ENCODE measurements around the gene LRRC28. TPM values are rescaled to one million over a fixed set of nuclear protein-coding genes. Genes with fewer than 3 reads are reported as not detected.

The LRRC28 gene
- total and polyA plus RNA-seq, 9 of the 15 experiments (the other 6 are each of a cell fraction or from before 2014, with no cell fraction given): 5.5 to 17.4 (median 7.9) TPM

DNA sequence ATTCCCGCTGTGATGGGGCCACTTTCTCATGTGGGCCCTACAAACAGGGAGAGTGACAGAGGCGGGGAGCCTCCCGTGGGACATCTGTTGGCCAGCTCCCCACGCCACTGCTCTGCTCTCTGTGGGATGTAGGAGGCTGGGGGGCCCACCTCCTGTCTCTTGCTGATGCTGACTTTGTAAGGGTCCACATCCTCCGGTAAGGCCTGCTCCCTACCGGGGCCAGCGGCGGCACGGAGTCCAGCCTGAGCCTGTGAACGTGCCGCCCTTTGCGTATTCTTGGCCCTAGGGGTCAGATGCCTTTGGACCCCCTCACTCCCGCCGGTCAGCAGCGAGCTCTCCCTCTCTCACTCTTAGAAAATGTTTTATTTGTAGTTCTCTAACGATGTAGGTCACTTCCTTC lies 153.2 kb downstream of the LRRC28 start:
- ATAC-seq (no peak), FAIRE-seq (no peak), DNase-seq (ENCODE audit: extremely low read depth in 1 of 4, low spot score in 3 of 4) (no peak)
- no peaks in the 10 kb centered on the region for H3K9me1 ChIP-seq (ENCODE audit: control insufficient read depth, insufficient read depth, low read length)
- H3K9ac ChIP-seq (ENCODE audit: insufficient read depth in 1 of 2, low read depth in 2 of 2, low read length in 2 of 2): no peak overlapping the region
- no peaks in the 10 kb centered on the region for H3K79me2 ChIP-seq (ENCODE audit: control insufficient read depth, insufficient read depth, low read length)
- H3K4me1 ChIP-seq (replicated peaks in 1 of 2; ENCODE audit: control insufficient read depth in 2 of 2, insufficient read depth in 2 of 2, low read length in 2 of 2): no peaks in the 10 kb centered on the region
- TF ChIP-seq MECOM (CRISPR knock-in tag; IDR thresholded peaks at IDR 0.05) (no peak), RBM15 (IDR thresholded peaks at IDR 0.05; ENCODE audit: insufficient read depth, low read length) (no peak), GATA2 (CRISPR knock-in tag; IDR thresholded peaks at IDR 0.05) (no peak), LEF1 (IDR thresholded peaks at IDR 0.05) (no peak), ZC3H4 (CRISPR knock-in tag; IDR thresholded peaks at IDR 0.05; ENCODE audit: borderline replicate concordance) (no peak), NCOA2 (IDR thresholded peaks at IDR 0.05; ENCODE audit: partially characterized antibody in 2 of 2) (no peak), KLF16 (IDR thresholded peaks at IDR 0.05) (no peak), ZNF23 (CRISPR knock-in tag; IDR thresholded peaks at IDR 0.05) (no peak), ILF3 (IDR thresholded peaks at IDR 0.05; ENCODE audit: borderline replicate concordance) (no peak), MXD1 (CRISPR knock-in tag; IDR thresholded peaks at IDR 0.05; ENCODE audit: borderline replicate concordance, poor library complexity, severe bottlenecking) (no peak), CHCHD3 (CRISPR knock-in tag; IDR thresholded peaks at IDR 0.05) (no peak), L3MBTL2 (IDR thresholded peaks at IDR 0.05) (no peak), SRSF3 (IDR thresholded peaks at IDR 0.05; ENCODE audit: insufficient read depth, low read length) (no peak), MTA1 (IDR thresholded peaks at IDR 0.05; ENCODE audit: borderline replicate concordance) (no peak), POLR3A (IDR thresholded peaks at IDR 0.05; ENCODE audit: borderline replicate concordance, extremely low read depth, insufficient read depth, insufficient read length) (no peak)
- TF ChIP-seq, protein P1, sequence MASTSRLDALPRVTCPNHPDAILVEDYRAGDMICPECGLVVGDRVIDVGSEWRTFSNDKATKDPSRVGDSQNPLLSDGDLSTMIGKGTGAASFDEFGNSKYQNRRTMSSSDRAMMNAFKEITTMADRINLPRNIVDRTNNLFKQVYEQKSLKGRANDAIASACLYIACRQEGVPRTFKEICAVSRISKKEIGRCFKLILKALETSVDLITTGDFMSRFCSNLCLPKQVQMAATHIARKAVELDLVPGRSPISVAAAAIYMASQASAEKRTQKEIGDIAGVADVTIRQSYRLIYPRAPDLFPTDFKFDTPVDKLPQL (IDR thresholded peaks at IDR 0.05; ENCODE audit: extremely low read depth, insufficient read length): no peak
- ChIA-PET CTCF (ENCODE audit: low intra/inter-chr PET ratio) (no interaction called here), POLR2A (interaction anchor here (0.6 kb wide), 1 partner anchor 293 kb away, joined by 3 read pairs; no protein-coding TSS in a partner anchor)
- in situ Hi-C loops (cut with MboI) (no loop called here), intact Hi-C loops (cut with micrococcal nuclease) (loop anchor here (10.0 kb wide), 2 partner anchors 300 to 510 kb away; no protein-coding TSS in a partner anchor)
- no peak overlapping the region for H3K27ac ChIP-seq (ENCODE audit: extremely low read depth, low read depth, low read length)
- WGBS (ENCODE audit: insufficient coverage, low coverage, missing lambda C conversion rate): 2% methylated on average over 16 of the region's 16 CpGs
- no peak overlapping the region for H3K4me3 ChIP-seq
- no peaks in the 10 kb centered on the region for H3K9me3 ChIP-seq (replicated peaks; ENCODE audit: control insufficient read depth, insufficient read depth, low read depth, low read length)
- H3K4me2 ChIP-seq (ENCODE audit: insufficient read depth, low read length): no peak overlapping the region
- BruUV-seq (replicated peaks): no TSS peak
- H3K27me3 ChIP-seq (ENCODE audit: control insufficient read depth in 2 of 2, insufficient read depth in 2 of 2, low read length in 2 of 2): peaks cover 14 to 65% of the 10 kb centered on the region in 2 experiments; a peak in 4 of 5 replicates
- peaks cover 10% of the 10 kb centered on the region; the same call in 1 of the 2 replicates for H4K20me1 ChIP-seq (replicated peaks; ENCODE audit: control insufficient read depth, insufficient read depth, low read length)
- H2AFZ ChIP-seq (ENCODE audit: low read depth, low read length): no peak overlapping the region
- no peaks in the 10 kb centered on the region for H3K36me3 ChIP-seq (ENCODE audit: control insufficient read depth, insufficient read depth, low read length)

Measured in K562 (cell line).